Measurements from ENCODE around the gene SORCS2. TPM values are rescaled to one million over a fixed set of nuclear protein-coding genes. Genes with fewer than 3 reads are reported as not detected.

SORCS2 gene
- total and polyA plus RNA-seq, 2 of the 4 experiments (the other 2 are of a cell fraction) = 0.36 to 0.62 TPM

DNA sequence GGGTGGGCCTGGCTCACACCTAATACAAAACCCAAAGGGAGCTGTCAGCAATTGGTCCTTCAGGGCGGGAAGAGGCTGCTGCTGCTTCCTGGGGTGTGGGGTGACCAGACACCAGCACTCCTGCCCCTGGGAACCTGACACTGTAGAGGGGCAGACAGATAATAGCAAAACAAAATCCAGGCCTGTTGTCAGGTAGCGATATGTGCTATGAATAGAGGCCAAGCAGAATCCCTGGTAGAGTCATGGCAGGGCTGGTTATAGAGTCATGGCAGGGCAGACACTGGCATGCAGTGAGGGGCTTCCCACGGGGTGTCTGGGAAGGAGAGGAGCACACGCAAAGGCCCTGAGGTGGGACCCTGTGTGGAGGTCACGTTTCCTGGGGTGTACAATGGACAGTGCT is 321.9 kb downstream of the SORCS2 start:
- DNase-seq (no peak), ATAC-seq (ENCODE audit: low read depth) (no peak)
- Histone ChIP-seq H3K9me1 (ENCODE audit: insufficient read depth, low read length) (no peaks in the 10 kb centered on the region), H3K4ac (ENCODE audit: low read depth, low read length) (no peak overlapping the region), H2AK5ac (ENCODE audit: low read depth, low read length) (no peak overlapping the region), H2BK5ac (ENCODE audit: low read depth, low read length, poor library complexity, severe bottlenecking) (no peak overlapping the region), H2BK15ac (ENCODE audit: low read depth, low read length) (no peak overlapping the region), H2AK9ac (replicated peaks; ENCODE audit: low read depth, low read length, poor library complexity) (no peak overlapping the region), H3K9ac (ENCODE audit: low read depth, low read length) (no peak overlapping the region), H3K23ac (ENCODE audit: low read depth, low read length) (no peak overlapping the region), H3K9me3 (ENCODE audit: control insufficient read depth, insufficient read depth, low read length) (no peaks in the 10 kb centered on the region), H3K27me3 (ENCODE audit: control insufficient read depth, insufficient read depth, low read length) (peaks cover 42% of the 10 kb centered on the region), H4K8ac (ENCODE audit: low read depth in 2 of 2, low read length in 2 of 2) (no peak overlapping the region), H3K27ac (ENCODE audit: insufficient read depth, low read length) (no peak overlapping the region), H4K20me1 (ENCODE audit: insufficient read depth, low read length) (no peaks in the 10 kb centered on the region), H3K4me3 (ENCODE audit: insufficient read depth, low read depth, low read length) (no peak overlapping the region), H3K14ac (replicated peaks; ENCODE audit: low read depth, low read length) (no peak overlapping the region), H3K4me1 (ENCODE audit: control insufficient read depth, insufficient read depth, low read length) (no peaks in the 10 kb centered on the region), H3K56ac (ENCODE audit: extremely low read depth, insufficient read depth, low read length) (no peak overlapping the region), H4K91ac (ENCODE audit: insufficient read depth, low read depth, low read length) (no peak overlapping the region), H3K18ac (ENCODE audit: low read depth, low read length) (no peak overlapping the region), H3K36me3 (ENCODE audit: control insufficient read depth, insufficient read depth, low read length) (no peaks in the 10 kb centered on the region), H2BK20ac (ENCODE audit: low read depth, low read length) (no peak overlapping the region), H3K79me1 (ENCODE audit: low read depth in 1 of 2, low read length in 2 of 2) (no peaks in the 10 kb centered on the region), H3K4me2 (ENCODE audit: low read depth, low read length) (no peak overlapping the region), H2BK120ac (ENCODE audit: low read depth, low read length) (no peak overlapping the region), H4K5ac (ENCODE audit: low read depth, low read length) (no peak overlapping the region), H2AFZ (replicated peaks; ENCODE audit: low read length, poor library complexity) (no peak overlapping the region)
- intact Hi-C loops (cut with micrococcal nuclease) (no loop called here), dilution Hi-C loops (cut with HindIII; ENCODE audit: low sequenced_read_pairs, unreplicated experiment) (no loop called here), in situ Hi-C loops (cut with MboI; ENCODE audit: low sequenced_read_pairs) (no loop called here)
- ChIA-PET CTCF (no interaction called here), POLR2A (ENCODE audit: unreplicated experiment) (no interaction called here)
- BruUV-seq (replicated peaks) = no TSS peak
- WGBS, 2 experiments (ENCODE audit: extremely low coverage in 2 of 2, insufficient read length in 1 of 2) = 68% methylated on average over 4 of the region's 5 CpGs; no CpG with 5 or more reads in 1 of the 2 experiments
- no peak for TF ChIP-seq CHD1 (IDR thresholded peaks at IDR 0.05; ENCODE audit: low read depth, low read length)
- TF ChIP-seq, protein P1, sequence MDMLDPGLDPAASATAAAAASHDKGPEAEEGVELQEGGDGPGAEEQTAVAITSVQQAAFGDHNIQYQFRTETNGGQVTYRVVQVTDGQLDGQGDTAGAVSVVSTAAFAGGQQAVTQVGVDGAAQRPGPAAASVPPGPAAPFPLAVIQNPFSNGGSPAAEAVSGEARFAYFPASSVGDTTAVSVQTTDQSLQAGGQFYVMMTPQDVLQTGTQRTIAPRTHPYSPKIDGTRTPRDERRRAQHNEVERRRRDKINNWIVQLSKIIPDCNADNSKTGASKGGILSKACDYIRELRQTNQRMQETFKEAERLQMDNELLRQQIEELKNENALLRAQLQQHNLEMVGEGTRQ (IDR thresholded peaks at IDR 0.05; ENCODE audit: low read depth, low read length) = no peak
- no peak for TF ChIP-seq RCOR1 (IDR thresholded peaks at IDR 0.05; ENCODE audit: insufficient replicate concordance, low read length)
- TF ChIP-seq RFX5 (IDR thresholded peaks at IDR 0.05; ENCODE audit: low read depth, low read length) = no peak
- TF ChIP-seq CEBPB (IDR thresholded peaks at IDR 0.05; ENCODE audit: low read depth, low read length) = no peak
- TF ChIP-seq MAFK (IDR thresholded peaks at IDR 0.05; ENCODE audit: low read depth, low read length) = no peak
- TF ChIP-seq SMC3 (IDR thresholded peaks at IDR 0.05; ENCODE audit: low read depth, low read length) = no peak
- TF ChIP-seq BHLHE40 (IDR thresholded peaks at IDR 0.05; ENCODE audit: low read depth, low read length) = no peak
- TF ChIP-seq, protein P2, sequence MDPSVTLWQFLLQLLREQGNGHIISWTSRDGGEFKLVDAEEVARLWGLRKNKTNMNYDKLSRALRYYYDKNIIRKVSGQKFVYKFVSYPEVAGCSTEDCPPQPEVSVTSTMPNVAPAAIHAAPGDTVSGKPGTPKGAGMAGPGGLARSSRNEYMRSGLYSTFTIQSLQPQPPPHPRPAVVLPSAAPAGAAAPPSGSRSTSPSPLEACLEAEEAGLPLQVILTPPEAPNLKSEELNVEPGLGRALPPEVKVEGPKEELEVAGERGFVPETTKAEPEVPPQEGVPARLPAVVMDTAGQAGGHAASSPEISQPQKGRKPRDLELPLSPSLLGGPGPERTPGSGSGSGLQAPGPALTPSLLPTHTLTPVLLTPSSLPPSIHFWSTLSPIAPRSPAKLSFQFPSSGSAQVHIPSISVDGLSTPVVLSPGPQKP (IDR thresholded peaks at IDR 0.05; ENCODE audit: borderline replicate concordance, low read depth, low read length) = no peak
- TF ChIP-seq MXI1 (IDR thresholded peaks at IDR 0.05; ENCODE audit: borderline replicate concordance, low read depth, low read length) = no peak
- TF ChIP-seq, protein P3, sequence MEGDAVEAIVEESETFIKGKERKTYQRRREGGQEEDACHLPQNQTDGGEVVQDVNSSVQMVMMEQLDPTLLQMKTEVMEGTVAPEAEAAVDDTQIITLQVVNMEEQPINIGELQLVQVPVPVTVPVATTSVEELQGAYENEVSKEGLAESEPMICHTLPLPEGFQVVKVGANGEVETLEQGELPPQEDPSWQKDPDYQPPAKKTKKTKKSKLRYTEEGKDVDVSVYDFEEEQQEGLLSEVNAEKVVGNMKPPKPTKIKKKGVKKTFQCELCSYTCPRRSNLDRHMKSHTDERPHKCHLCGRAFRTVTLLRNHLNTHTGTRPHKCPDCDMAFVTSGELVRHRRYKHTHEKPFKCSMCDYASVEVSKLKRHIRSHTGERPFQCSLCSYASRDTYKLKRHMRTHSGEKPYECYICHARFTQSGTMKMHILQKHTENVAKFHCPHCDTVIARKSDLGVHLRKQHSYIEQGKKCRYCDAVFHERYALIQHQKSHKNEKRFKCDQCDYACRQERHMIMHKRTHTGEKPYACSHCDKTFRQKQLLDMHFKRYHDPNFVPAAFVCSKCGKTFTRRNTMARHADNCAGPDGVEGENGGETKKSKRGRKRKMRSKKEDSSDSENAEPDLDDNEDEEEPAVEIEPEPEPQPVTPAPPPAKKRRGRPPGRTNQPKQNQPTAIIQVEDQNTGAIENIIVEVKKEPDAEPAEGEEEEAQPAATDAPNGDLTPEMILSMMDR (conservative IDR thresholded peaks at IDR 0.05; ENCODE audit: low read depth, low read length) = no peak
- no peak for TF ChIP-seq RAD21 (IDR thresholded peaks at IDR 0.05; ENCODE audit: low read length)
- TF ChIP-seq POLR2A (IDR thresholded peaks at IDR 0.05; ENCODE audit: low read depth, low read length) = no peak
- no peak for TF ChIP-seq NFE2L2 (IDR thresholded peaks at IDR 0.05; ENCODE audit: low read depth, low read length)
- TF ChIP-seq FOS (IDR thresholded peaks at IDR 0.05; ENCODE audit: low read depth, low read length) = no peak
- TF ChIP-seq MAZ (IDR thresholded peaks at IDR 0.05; ENCODE audit: borderline replicate concordance, low read depth, low read length) = no peak
